ENCODE measurements around the gene DLG2.

GRCh38 chr11:85346484-85346883, 280.7 kb downstream of the DLG2 start:
- TF ChIP-seq CTCF (IDR thresholded peaks at IDR 0.05; ENCODE audit: low read depth, low read length, missing input control) = no peak
- TF ChIP-seq TAF1 (conservative IDR thresholded peaks at IDR 0.05) = no peak
